Bronchial epithelial cell (primary cell): ENCODE measurements around the gene TNIP2. TPM values are rescaled to one million over a fixed set of nuclear protein-coding genes. Genes with fewer than 3 reads are reported as not detected.

Experiments
- DNase-seq: peaks from one replicate; pipeline ENCODE4 v3.0.0-alpha.2; 2010; ENCODE audit warnings: low read depth
- FAIRE-seq: peaks from 2 replicates; lab custom pipeline; 2011; peaks lifted over from hg19 to GRCh38; lab: Jason Lieb, UNC
- H3K27me3 ChIP-seq: 2 replicates; pipeline ENCODE4 v1.5.1; 2011; ENCODE audit warnings: low read length; ENCODE audit not compliant: control insufficient read depth, insufficient read depth
- H3K36me3 ChIP-seq: 2 replicates; pipeline ENCODE4 v1.5.1; 2011; ENCODE audit warnings: low read length; ENCODE audit not compliant: control insufficient read depth, insufficient read depth
- H3K4me3 ChIP-seq: 2 replicates; pipeline ENCODE4 v1.5.1; 2011; ENCODE audit warnings: mild to moderate bottlenecking, low read depth, low read length, control low read depth
- total RNA-seq: library from RNA; depleted of rRNA; stranded (reverse); fragments of >200 nt; gene quantifications from 2 replicates; pipeline ENCODE4 v1.2.1, GENCODE V29; 2014
- TF ChIP-seq, protein P1 (sequence below): IDR thresholded peaks from 2 replicates; pipeline ENCODE4 v1.5.1; 2011; ENCODE audit warnings: mild to moderate bottlenecking, moderate library complexity, low read length, control low read depth, inconsistent platforms; ENCODE audit not compliant: insufficient read depth, severe bottlenecking

TNIP2 gene
- total RNA-seq, 1 donor from 2014 or later, result 64.5 TPM

DNA sequence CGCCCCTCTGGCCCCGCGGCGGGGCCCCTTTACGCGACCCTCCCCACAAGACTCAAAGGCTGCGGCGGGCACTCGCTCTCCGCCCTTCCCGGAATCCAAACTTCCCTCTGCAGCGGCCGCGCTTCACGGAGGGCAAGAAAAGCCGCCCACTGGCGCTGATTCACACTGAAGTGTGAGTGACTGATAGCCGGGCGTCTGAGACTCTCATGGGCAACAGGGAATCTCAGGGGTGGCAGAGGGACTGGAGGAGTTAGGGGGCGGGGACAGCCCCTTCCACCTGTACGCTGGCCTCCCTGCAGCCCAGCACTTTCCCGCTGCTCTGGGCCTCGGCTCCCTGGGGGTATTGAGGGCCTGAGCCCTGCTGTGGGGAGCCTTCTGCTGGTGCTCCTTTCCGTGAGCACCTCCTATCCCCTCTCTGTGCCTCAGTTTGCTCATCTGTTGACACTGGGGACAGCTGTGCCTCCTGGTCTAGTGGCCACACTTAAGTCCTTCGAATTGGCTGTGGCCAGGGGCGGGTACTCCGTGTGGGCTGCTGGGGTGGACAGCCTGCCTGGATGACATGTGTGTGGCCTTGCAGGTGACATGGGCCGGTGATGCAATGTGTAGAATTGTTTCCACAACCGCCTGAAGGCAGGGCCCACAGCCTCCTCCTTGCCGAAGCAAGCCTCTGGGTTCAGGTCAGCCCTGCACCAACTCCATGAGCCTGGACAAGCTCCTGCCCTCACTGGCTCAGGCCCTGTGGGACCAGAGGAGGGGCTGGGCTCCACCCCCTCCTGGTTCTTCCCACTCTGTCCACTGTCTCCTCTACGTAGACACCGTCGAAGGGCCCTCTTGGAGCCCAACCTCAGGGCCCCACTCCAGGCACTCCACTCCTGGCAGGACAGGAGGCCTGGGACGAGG is 37.7 kb upstream of the TNIP2 start:
- TF ChIP-seq, protein P1, sequence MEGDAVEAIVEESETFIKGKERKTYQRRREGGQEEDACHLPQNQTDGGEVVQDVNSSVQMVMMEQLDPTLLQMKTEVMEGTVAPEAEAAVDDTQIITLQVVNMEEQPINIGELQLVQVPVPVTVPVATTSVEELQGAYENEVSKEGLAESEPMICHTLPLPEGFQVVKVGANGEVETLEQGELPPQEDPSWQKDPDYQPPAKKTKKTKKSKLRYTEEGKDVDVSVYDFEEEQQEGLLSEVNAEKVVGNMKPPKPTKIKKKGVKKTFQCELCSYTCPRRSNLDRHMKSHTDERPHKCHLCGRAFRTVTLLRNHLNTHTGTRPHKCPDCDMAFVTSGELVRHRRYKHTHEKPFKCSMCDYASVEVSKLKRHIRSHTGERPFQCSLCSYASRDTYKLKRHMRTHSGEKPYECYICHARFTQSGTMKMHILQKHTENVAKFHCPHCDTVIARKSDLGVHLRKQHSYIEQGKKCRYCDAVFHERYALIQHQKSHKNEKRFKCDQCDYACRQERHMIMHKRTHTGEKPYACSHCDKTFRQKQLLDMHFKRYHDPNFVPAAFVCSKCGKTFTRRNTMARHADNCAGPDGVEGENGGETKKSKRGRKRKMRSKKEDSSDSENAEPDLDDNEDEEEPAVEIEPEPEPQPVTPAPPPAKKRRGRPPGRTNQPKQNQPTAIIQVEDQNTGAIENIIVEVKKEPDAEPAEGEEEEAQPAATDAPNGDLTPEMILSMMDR, result no peak
- FAIRE-seq (no peak), DNase-seq (peak; percentile 60)
- Histone ChIP-seq H3K36me3 (peaks cover 18% of the 10 kb centered on the region), H3K27me3 (no peaks in the 10 kb centered on the region), H3K4me3 (peak overlapping the region; percentile 82)

DNA sequence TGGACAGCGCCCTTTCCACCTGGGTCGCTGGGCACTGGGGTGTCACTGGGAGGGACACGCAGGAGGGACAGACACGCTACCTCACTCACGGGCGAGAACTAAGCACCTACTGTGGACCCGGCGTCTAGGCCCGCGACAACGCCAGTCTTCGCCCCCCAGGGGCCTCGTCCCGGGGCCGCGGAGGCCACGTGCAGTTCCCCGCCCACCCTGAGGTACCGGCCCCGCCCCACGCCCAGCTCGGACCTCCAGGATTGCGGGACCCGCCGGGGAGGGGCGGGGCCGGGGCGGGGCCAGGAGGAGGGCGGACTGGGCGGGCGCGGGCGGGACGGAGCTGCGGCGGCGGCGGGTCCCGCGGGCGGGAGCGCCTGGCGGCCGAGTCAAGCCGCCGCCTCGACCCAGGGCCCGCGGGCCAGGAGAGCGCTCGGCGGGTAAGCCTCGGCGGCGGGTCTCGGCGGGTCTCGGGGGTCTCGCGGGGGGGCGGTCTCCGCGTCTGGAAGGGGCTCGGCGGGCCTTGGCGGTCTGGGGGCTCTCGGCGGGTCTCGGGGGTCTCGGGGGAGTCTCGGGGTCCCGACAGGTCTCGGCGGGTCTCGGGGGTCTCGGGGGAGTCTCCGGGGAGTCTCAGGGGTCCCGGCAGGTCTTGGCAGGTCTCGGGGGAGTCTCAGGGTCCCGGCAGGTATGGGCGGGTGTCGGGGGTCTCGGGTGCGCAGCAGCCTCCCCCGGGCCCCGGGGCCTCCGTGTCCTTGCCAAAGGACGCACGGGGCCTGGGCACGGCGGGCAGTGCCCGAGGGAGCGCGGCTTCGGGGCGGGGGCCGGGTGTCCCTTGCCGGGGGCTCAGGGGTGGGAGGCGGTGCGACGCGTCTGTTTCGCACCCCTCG is 36.8 kb upstream of the TNIP2 start, which contains the start of gene SH3BP2:
TSS of gene SH3BP2 (plus strand) at position 375 of the 875 bp plus-strand sequence. CDS start 27,533 bp downstream, outside the sequence.
- peak; percentile 38 for DNase-seq
- peaks cover 15% of the 10 kb centered on the region for H3K36me3 ChIP-seq
- TF ChIP-seq, protein P1, result no peak
- no peak for FAIRE-seq
- H3K27me3 ChIP-seq, result no peaks in the 10 kb centered on the region
- H3K4me3 ChIP-seq, result peak within 1 kb of the TSS; percentile 82

DNA sequence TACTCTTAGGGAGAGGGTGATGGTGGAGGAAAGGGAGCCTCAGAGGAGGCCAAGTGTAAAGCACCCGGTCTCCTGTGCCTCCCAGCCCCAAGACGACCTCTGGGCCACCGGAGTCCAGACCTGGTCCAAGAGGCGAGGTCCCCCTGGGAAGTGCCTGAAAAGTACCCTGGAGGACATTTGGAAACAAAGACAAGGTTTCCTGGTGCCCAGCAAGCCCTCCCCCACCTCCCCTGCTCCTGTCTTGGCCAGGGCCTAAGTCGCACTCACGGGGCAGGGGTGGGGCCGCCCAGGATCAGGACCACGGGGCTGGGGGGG is 36.2 kb upstream of the TNIP2 start:
- TF ChIP-seq, protein P1, result no peak
- FAIRE-seq (no peak), DNase-seq (no peak)
- Histone ChIP-seq H3K36me3 (peaks cover 11% of the 10 kb centered on the region), H3K27me3 (no peaks in the 10 kb centered on the region), H3K4me3 (no peak overlapping the region)

DNA sequence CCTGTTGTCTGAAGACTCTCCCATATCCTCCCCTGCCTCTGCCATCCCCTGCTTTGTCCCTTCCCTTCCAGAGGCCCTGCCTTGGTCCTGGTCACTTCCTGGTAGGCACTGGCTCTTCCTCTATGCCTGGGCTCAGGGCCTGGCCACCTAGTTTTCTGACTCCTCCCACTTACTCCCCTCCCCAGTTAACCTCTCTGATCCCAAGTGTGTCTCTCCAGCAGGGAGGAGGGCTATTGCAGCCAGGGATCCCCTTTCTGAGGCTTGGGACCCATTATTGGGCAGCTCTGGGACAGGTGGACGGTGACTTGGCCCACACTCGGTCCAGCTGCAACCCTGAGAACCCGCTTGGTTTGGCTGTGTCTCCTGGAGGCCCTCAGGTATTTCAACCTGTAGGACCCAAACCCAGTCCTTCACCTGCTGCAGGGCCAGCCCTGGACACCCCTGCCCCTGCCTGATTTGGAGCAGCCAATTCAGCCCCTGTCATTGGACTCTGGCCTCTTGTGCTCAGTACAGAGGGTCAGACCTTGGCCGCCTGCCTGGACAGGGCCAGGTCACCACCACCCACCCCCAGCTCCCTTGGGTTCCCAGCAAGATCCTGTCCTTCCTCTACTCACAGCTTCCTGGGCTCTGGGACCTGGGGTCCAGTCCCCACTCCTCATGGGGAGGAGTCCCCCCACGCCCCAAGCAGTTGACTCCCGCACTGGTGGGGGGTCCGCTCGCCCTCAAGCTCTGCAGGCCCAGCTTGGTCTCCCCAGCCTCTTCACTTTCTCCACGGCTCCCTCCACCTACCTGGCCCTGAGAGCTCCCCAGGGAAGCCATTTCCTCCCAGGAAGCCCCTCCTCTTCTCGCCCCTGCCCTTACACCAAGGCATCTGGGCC is 35.6 kb upstream of the TNIP2 start:
- DNase-seq (no peak), FAIRE-seq (no peak)
- Histone ChIP-seq H3K4me3 (no peak overlapping the region), H3K27me3 (no peaks in the 10 kb centered on the region), H3K36me3 (peaks cover 5% of the 10 kb centered on the region)
- TF ChIP-seq, protein P1, result no peak
